CD4-positive, CD25-positive, alpha-beta regulatory T cell (primary cell): ENCODE data around the gene CNFN. TPM values are rescaled to one million over a fixed set of nuclear protein-coding genes. Genes with fewer than 3 reads are reported as not detected.
A peak's percentile ranks its signal among the peaks of the same experiment; 100 is the strongest.

ENCODE experiments used
- ATAC-seq, 2 donors: fragments of 150-1000 bp; cut with Tn5 transposase; one replicate each; pipeline ENCODE4 v1.10.0; 2021; ENCODE audit warnings: low read depth in 2 of 2, moderate number of reproducible peaks in 2 of 2, moderate library complexity in 1 of 2
- DNase-seq, 3 donors: peaks; one replicate each; pipeline versions ENCODE4 v3.0.0 to v3.0.0-alpha.2; 2012 to 2022; ENCODE audit warnings: mixed read lengths in 1 of 3
- H3K27ac ChIP-seq: one replicate; pipeline ENCODE4 v1.7.0; 2013; ENCODE audit warnings: mild to moderate bottlenecking, low read length; ENCODE audit not compliant: insufficient read depth, poor library complexity, severe bottlenecking
- H3K27me3 ChIP-seq: one replicate; pipeline ENCODE4 v1.7.0; 2013; ENCODE audit warnings: low read length; ENCODE audit not compliant: control insufficient read depth, insufficient read depth
- H3K36me3 ChIP-seq: one replicate; pipeline ENCODE4 v1.7.0; 2013; ENCODE audit warnings: mild to moderate bottlenecking, low read length, moderate library complexity; ENCODE audit not compliant: control insufficient read depth, insufficient read depth
- H3K4me1 ChIP-seq: 2 replicates; pipeline ENCODE4 v1.7.0; 2013; ENCODE audit warnings: mild to moderate bottlenecking, low read length; ENCODE audit not compliant: insufficient read depth, control insufficient read depth, poor library complexity, severe bottlenecking
- H3K4me3 ChIP-seq: one replicate; pipeline ENCODE4 v1.7.0; 2013; ENCODE audit warnings: low read depth, mild to moderate bottlenecking, low read length, moderate library complexity
- H3K9me3 ChIP-seq, 2 experiments: 1 replicate in 1 of 2; 2 replicates in 1 of 2; pipeline ENCODE4 v1.7.0; 2013; ENCODE audit warnings: low read length in 2 of 2, mild to moderate bottlenecking in 1 of 2, moderate library complexity in 1 of 2; ENCODE audit not compliant: control insufficient read depth in 2 of 2
- H3K27ac Mint-ChIP-seq, 3 donors: one replicate each; pipeline ENCODE4 v1.8.0; 2020 to 2022; ENCODE audit warnings: mild to moderate bottlenecking in 3 of 3, mixed read lengths in 3 of 3, moderate library complexity in 2 of 3
- H3K27me3 Mint-ChIP-seq: one replicate; pipeline ENCODE4 v1.8.0; 2022; ENCODE audit warnings: mild to moderate bottlenecking, mixed read lengths
- H3K36me3 Mint-ChIP-seq: one replicate; pipeline ENCODE4 v1.8.0; 2020; ENCODE audit warnings: mixed read lengths
- H3K4me1 Mint-ChIP-seq, 4 donors: one replicate each; pipeline ENCODE4 v1.8.0; 2020 to 2022; ENCODE audit warnings: mixed read lengths in 4 of 4, mild to moderate bottlenecking in 1 of 4
- H3K4me3 Mint-ChIP-seq, 4 donors: one replicate each; pipeline ENCODE4 v1.8.0; 2020 to 2022; ENCODE audit warnings: mild to moderate bottlenecking in 4 of 4, mixed read lengths in 4 of 4, moderate library complexity in 3 of 4
- H3K9me3 Mint-ChIP-seq, 7 donors: one replicate each; pipeline ENCODE4 v1.8.0; 2020 to 2022; ENCODE audit warnings: mixed read lengths in 7 of 7, mild to moderate bottlenecking in 3 of 7, moderate library complexity in 2 of 7
- polyA plus RNA-seq, 4 donors: library from polyadenylated mRNA; unstranded; fragments of 300-500 nt; fragmentation: Illumina TruSeq; gene quantifications; one replicate each; pipeline ENCODE4 v1.2.3, GENCODE V29; 2021
- total RNA-seq: library from RNA; stranded (reverse); gene quantifications from one replicate; pipeline ENCODE4 v1.2.3, GENCODE V29; 2022

The CNFN gene
- total and polyA plus RNA-seq, 5 donors from 2014 or later: 0.49 TPM; not detected in 3

GRCh38 chr19:42397263-42398166 lies 7.4 kb upstream of the CNFN start:
- Histone ChIP-seq H3K36me3 (no peaks in the 10 kb centered on the region), H3K27me3 (no peaks in the 10 kb centered on the region), H3K4me1 (peaks cover 33% of the 10 kb centered on the region), H3K9me3 (no peaks in the 10 kb centered on the region), H3K4me3 (peak overlapping the region; percentile 95), H3K27ac (peak overlapping the region; percentile 65)
- peaks cover 6% of the 10 kb centered on the region for H3K27me3 Mint-ChIP-seq
- peak overlapping the region; percentile 93 to 96 (median 94) for H3K4me3 Mint-ChIP-seq
- no peaks in the 10 kb centered on the region for H3K9me3 Mint-ChIP-seq
- H3K36me3 Mint-ChIP-seq: no peaks in the 10 kb centered on the region
- H3K27ac Mint-ChIP-seq: peak overlapping the region; percentile 88 to 97 (median 97)
- ATAC-seq (no peak), DNase-seq (no peak)
- H3K4me1 Mint-ChIP-seq: peaks cover 15 to 57% (median 35%) of the 10 kb centered on the region in 4 donors

DNA sequence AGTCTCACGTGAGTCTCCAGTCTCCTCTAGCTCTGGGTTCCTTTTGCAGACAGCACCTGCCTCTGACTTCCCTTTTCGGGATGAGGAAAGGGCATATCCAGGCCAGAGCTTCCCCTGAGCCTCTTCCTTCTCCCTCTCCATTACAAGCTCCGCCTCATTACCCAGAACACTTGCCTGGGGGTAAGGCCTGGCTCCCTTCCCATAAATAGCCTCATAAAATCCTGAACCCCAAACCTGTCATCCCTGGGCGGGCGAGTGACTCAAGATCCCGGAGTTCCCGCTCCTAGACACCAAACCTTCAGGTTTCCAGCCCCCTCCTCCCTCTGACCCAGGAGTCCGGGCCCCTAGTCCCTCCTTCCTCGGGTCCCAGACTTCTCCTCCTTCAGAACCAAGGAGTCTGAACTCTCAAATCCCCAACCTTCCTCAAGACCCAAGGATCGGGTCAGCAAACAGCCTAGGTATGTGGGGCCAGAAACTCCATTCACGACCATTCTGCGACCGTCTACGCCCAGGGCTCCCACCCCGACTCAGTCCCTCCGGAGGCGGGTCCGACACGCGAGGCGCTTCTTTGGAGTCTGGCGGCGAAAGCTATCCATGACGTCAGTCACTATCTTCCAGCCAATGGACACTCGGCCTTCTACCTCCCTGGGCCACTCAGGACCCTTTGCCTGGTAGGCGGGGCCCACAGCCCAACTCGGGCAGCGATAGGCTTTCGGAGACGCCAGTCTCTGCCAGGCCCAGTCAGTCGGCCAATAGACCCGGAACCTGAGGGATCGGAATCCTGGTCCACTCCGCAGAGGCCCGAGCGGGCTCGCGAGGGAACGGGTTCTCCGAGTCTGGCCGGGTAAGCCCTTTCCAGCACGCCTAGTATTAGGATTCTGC lies 6.5 kb upstream of the CNFN start:
- ATAC-seq: peak; percentile 90 to 92
- peak; percentile 87 to 97 (median 90) for DNase-seq
- H3K4me1 Mint-ChIP-seq: peaks cover 15 to 48% (median 31%) of the 10 kb centered on the region in 4 donors
- H3K27me3 Mint-ChIP-seq: peaks cover 13% of the 10 kb centered on the region
- no peaks in the 10 kb centered on the region for H3K27me3 ChIP-seq
- no peaks in the 10 kb centered on the region for H3K36me3 ChIP-seq
- no peaks in the 10 kb centered on the region for H3K9me3 ChIP-seq
- peaks cover 27% of the 10 kb centered on the region for H3K4me1 ChIP-seq
- H3K4me3 ChIP-seq: peak overlapping the region; percentile 95
- peak overlapping the region; percentile 93 to 96 (median 94) for H3K4me3 Mint-ChIP-seq
- peak overlapping the region; percentile 65 for H3K27ac ChIP-seq
- H3K27ac Mint-ChIP-seq: peak overlapping the region; percentile 88 to 97 (median 97)
- H3K9me3 Mint-ChIP-seq: no peaks in the 10 kb centered on the region
- H3K36me3 Mint-ChIP-seq: no peaks in the 10 kb centered on the region

DNA sequence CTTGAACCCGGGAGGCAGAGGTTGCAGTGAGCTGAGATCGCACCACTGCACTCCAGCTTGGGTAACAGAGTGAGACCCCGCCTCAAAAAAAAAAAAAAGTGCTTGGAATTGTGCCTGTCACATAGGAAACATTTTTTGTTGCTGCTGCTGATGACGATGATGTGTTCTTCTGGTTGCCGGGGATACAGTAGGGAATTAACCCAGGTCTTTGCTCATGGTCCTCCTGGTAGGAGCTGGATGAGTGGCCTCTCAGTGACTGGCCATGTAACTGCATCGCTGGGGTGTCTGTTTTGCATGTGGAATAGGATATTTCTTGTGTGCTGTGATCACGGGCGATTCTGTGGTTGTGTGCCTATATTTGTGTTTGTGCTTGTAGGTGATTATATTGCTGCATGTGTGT lies 4.7 kb upstream of the CNFN start:
- Histone ChIP-seq H3K36me3 (no peaks in the 10 kb centered on the region), H3K4me1 (peaks cover 20% of the 10 kb centered on the region), H3K27ac (no peak overlapping the region), H3K4me3 (no peak overlapping the region), H3K9me3 (no peaks in the 10 kb centered on the region), H3K27me3 (no peaks in the 10 kb centered on the region)
- Mint-ChIP-seq H3K4me3 (peak overlapping the region; percentile 11 to 93 (median 52)), H3K4me1 (peaks cover 10 to 34% (median 19%) of the 10 kb centered on the region in 4 donors), H3K9me3 (no peaks in the 10 kb centered on the region), H3K36me3 (no peaks in the 10 kb centered on the region), H3K27me3 (peaks cover 20% of the 10 kb centered on the region), H3K27ac (peak overlapping the region in 1 of 3 donors; percentile 23)
- ATAC-seq (no peak), DNase-seq (no peak)

DNA sequence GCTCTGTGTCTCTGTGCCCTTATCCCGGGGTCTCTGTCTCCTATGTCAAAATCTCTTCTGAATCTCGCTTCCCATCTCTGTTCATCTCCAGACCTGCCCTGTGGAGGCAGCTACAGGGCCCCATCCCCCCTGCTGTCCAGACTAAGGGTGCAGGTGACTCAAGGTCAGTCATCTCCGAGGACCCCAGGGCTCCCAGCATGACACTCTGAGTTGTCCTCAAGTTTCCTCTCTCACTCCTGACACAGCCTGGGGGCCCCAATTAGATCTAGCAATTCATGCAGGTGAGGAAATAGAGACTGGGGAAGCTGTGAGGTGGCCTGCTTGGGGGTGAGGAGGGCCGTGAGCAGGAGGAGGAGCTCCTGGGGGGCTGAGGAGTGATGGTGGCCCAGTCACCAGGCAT lies 2.1 kb upstream of the CNFN start:
- DNase-seq: no peak
- peak overlapping the region in 1 of 4 donors; percentile 71 for H3K4me3 Mint-ChIP-seq
- peaks cover 5 to 15% (median 9%) of the 10 kb centered on the region in 4 donors for H3K4me1 Mint-ChIP-seq
- no peak overlapping the region for H3K27ac ChIP-seq
- H3K27ac Mint-ChIP-seq: no peak overlapping the region
- H3K4me3 ChIP-seq: no peak overlapping the region
- no peak for ATAC-seq
- H3K27me3 Mint-ChIP-seq: peaks cover 31% of the 10 kb centered on the region
- H3K4me1 ChIP-seq: peaks cover 12% of the 10 kb centered on the region
- no peaks in the 10 kb centered on the region for H3K27me3 ChIP-seq
- no peaks in the 10 kb centered on the region for H3K36me3 ChIP-seq
- no peaks in the 10 kb centered on the region for H3K9me3 ChIP-seq
- H3K9me3 Mint-ChIP-seq: peaks cover 0 to 1% (median 0%) of the 10 kb centered on the region in 7 donors
- H3K36me3 Mint-ChIP-seq: no peaks in the 10 kb centered on the region

DNA sequence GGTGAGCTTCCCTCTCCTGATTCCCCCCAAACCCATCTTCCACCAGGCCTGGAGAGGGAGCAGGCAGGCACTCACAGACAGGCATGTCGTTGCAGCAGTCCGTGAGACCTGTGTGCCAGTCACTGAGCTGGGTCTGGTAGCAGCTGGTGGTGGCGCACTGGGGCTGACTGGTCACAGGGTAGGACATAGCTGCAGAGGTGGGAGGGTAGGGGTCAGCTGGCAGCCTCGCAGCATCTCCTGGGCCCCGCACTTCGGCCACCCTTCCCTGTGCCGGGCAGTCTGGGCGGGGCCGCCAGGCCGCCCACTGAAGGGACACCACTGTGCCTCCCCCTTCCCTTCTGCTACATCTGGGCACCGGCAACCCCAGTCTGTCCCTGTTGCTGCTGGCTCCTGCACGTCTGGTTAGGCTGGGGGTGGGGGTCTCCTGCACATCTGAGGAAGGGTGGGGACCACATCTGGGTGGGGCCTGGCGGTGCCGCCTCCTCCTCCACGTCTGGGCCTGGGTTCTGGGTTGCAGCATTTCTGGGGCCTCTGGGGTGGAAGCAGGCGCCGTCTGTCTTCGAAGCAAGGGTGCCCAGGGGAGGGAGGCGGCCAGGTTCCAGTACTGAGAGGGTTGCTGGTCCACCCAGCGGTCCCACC lies 1.1 kb downstream of the CNFN start:
- Histone ChIP-seq H3K36me3 (no peaks in the 10 kb centered on the region), H3K9me3 (no peaks in the 10 kb centered on the region), H3K27ac (no peak overlapping the region), H3K4me3 (no peak overlapping the region), H3K27me3 (peaks cover 3% of the 10 kb centered on the region), H3K4me1 (peaks cover 8% of the 10 kb centered on the region)
- no peaks in the 10 kb centered on the region for H3K36me3 Mint-ChIP-seq
- H3K4me1 Mint-ChIP-seq: peaks cover 0 to 8% (median 4%) of the 10 kb centered on the region in 4 donors
- H3K4me3 Mint-ChIP-seq: peak overlapping the region in 1 of 4 donors; percentile 39
- H3K9me3 Mint-ChIP-seq: peaks cover 0 to 1% (median 0%) of the 10 kb centered on the region in 7 donors
- DNase-seq (no peak), ATAC-seq (no peak)
- peaks cover 42% of the 10 kb centered on the region for H3K27me3 Mint-ChIP-seq
- H3K27ac Mint-ChIP-seq: peak overlapping the region in 1 of 3 donors; percentile 20

DNA sequence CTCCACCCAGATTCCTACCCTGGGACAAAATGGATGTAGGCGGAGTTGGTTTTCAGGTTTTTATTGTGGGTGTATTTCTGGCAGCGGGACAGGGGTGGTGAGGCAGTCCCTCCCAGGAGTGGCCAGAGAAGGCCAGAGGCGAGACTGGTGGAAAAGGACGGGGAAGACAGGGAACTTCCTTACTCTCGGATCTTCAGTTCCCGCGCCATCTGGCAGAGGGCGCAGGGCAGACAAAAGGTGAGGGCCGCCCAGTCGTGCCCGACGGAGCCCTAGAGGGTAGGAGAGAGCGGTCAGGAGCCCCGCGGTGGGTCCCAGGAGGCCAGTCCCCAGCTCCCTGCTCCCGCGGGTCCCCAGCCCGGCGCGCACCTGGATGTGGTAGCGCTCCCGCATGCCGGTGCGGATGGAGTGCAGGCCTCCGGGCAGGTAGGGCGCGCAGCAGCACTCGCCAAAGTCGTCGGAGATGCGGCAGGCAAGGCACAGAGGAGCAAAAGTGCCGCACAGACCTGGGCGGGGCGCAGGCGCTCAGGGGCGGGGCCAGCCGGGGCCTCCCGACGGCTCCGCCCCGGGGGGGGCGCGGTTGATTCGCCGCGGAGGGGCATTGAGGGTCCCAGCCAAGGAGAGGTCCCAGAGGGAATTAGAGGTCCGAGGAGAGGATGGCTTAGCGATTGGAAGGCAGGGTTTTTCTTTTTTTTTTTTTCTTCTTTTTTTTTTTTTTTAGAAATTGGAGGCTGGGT lies 3.0 kb downstream of the CNFN start:
- Mint-ChIP-seq H3K27ac (no peak overlapping the region), H3K4me1 (peaks cover 0 to 8% (median 4%) of the 10 kb centered on the region in 4 donors), H3K36me3 (peaks cover 5% of the 10 kb centered on the region), H3K9me3 (peaks cover 0 to 1% (median 0%) of the 10 kb centered on the region in 7 donors), H3K27me3 (peaks cover 42% of the 10 kb centered on the region), H3K4me3 (peak overlapping the region; percentile 56 to 76 (median 71))
- peaks cover 3% of the 10 kb centered on the region for H3K27me3 ChIP-seq
- DNase-seq (peak; percentile 32 to 73 (median 58)), ATAC-seq (peak; percentile 81 to 83)
- H3K9me3 ChIP-seq: no peaks in the 10 kb centered on the region
- no peak overlapping the region for H3K4me3 ChIP-seq
- peaks cover 8% of the 10 kb centered on the region for H3K4me1 ChIP-seq
- no peak overlapping the region for H3K27ac ChIP-seq
- no peaks in the 10 kb centered on the region for H3K36me3 ChIP-seq

DNA sequence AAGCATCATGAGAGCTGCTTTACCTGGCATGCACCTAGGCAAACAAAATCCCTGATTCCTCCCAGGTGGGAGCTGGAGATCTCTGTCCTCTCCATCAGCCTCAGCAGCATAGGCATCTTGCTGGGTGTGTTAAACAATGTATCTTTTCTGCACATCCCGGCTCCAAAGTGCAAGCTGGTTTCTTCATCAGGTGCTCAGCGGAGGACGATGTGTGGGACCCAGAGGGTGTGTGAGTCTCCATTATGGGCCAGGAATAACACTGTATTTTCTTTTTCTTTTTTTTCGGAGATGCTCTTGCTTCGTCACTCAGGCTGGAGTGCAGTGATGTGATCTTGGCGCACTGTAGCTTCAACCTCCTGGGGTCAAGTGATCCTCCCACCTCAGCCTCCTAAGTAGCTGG lies 9.9 kb downstream of the CNFN start:
- Mint-ChIP-seq H3K27ac (no peak overlapping the region), H3K9me3 (no peaks in the 10 kb centered on the region), H3K27me3 (peaks cover 27% of the 10 kb centered on the region), H3K4me3 (no peak overlapping the region), H3K36me3 (peaks cover 5% of the 10 kb centered on the region), H3K4me1 (peaks cover 0 to 2% (median 0%) of the 10 kb centered on the region in 4 donors)
- H3K27me3 ChIP-seq: no peaks in the 10 kb centered on the region
- H3K9me3 ChIP-seq: no peaks in the 10 kb centered on the region
- no peaks in the 10 kb centered on the region for H3K36me3 ChIP-seq
- DNase-seq (no peak), ATAC-seq (no peak)
- H3K4me1 ChIP-seq: no peaks in the 10 kb centered on the region
- no peak overlapping the region for H3K4me3 ChIP-seq
- no peak overlapping the region for H3K27ac ChIP-seq
